NCI-H187 treated with DMSO at 0.1 percent for 48 hours (cell line): Measurements from ENCODE around the gene ITK.

Experiments
- DNase-seq: peaks from one replicate; lab custom pipeline; 2025; lab: John Stamatoyannopoulos, UW

The ITK gene

GRCh38 chr5:157283434-157283833, 102.8 kb downstream of the ITK start:
- no peak for DNase-seq

- no peak for DNase-seq
Measured at GRCh38 chr5:157284458-157285212, 104.0 kb downstream of the ITK start.

- no peak for DNase-seq
Measured at GRCh38 chr5:157285310-157286035, 104.8 kb downstream of the ITK start.

GRCh38 chr5:157286761-157287211, 106.1 kb downstream of the ITK start:
- no peak for DNase-seq

GRCh38 chr5:157288405-157289163, 107.9 kb downstream of the ITK start:
- DNase-seq: no peak

- no peak for DNase-seq
Measured at GRCh38 chr5:157289164-157289819, 108.7 kb downstream of the ITK start.

GRCh38 chr5:157290156-157290980, 109.7 kb downstream of the ITK start:
- DNase-seq: no peak

- no peak for DNase-seq
Measured at GRCh38 chr5:157290981-157291711, 110.5 kb downstream of the ITK start.

GRCh38 chr5:157292599-157292998, 112.0 kb downstream of the ITK start:
- no peak for DNase-seq

- DNase-seq: no peak
Measured at GRCh38 chr5:157294407-157295091, 113.9 kb downstream of the ITK start.

- no peak for DNase-seq
Measured at GRCh38 chr5:157295247-157295646, 114.6 kb downstream of the ITK start.

GRCh38 chr5:157300564-157300963, 119.9 kb downstream of the ITK start:
- no peak for DNase-seq

- DNase-seq: no peak
Measured at GRCh38 chr5:157301066-157301465, 120.4 kb downstream of the ITK start.

- DNase-seq: no peak
Measured at GRCh38 chr5:157303023-157303422, 122.4 kb downstream of the ITK start.

- no peak for DNase-seq
Measured at GRCh38 chr5:157303667-157304327, 123.2 kb downstream of the ITK start.
